Measurements from ENCODE around the gene DYRK4. TPM values are rescaled to one million over a fixed set of nuclear protein-coding genes. Genes with fewer than 3 reads are reported as not detected.

Gene DYRK4
- total RNA-seq, 1 donor from 2014 or later = 20.5 TPM

- no peak overlapping the region for H3K4me3 ChIP-seq
- Mint-ChIP-seq H3K4me1 (peaks cover 27% of the 10 kb centered on the region), H3K4me3 (no peak overlapping the region), H3K27ac (no peak overlapping the region), H3K27me3 (ENCODE audit: insufficient read depth, low read depth) (no peaks in the 10 kb centered on the region), H3K9me3 (no peaks in the 10 kb centered on the region), H3K36me3 (no peaks in the 10 kb centered on the region)
- no peaks in the 10 kb centered on the region for H3K9me3 ChIP-seq (ENCODE audit: low read depth)
- H4K20me1 ChIP-seq (ENCODE audit: low read depth) = peaks cover 5% of the 10 kb centered on the region
- H3K79me2 ChIP-seq (ENCODE audit: low read depth) = no peaks in the 10 kb centered on the region
- H3K27ac ChIP-seq = peak overlapping the region; percentile 61
- peak; percentile 67 for DNase-seq (ENCODE audit: low spot score)
- H3K4me1 ChIP-seq = peaks cover 26% of the 10 kb centered on the region
- H3K9ac ChIP-seq = no peak overlapping the region
- H3F3A ChIP-seq (ENCODE audit: low read depth) = peaks cover 34% of the 10 kb centered on the region
- H3K36me3 ChIP-seq = no peaks in the 10 kb centered on the region
- H3K27me3 ChIP-seq = no peaks in the 10 kb centered on the region
- H3K4me2 ChIP-seq = peak overlapping the region; percentile 72
- no peak for TF ChIP-seq EZH2phosphoT487 (IDR thresholded peaks at IDR 0.05)
- TF ChIP-seq EZH2 (IDR thresholded peaks at IDR 0.05) = no peak
- peak; percentile 47 for TF ChIP-seq CTCF (IDR thresholded peaks at IDR 0.05)
- no peak overlapping the region for H2AFZ ChIP-seq (replicated peaks)
Measured at GRCh38 chr12:4579305-4580102, 17.5 kb downstream of the DYRK4 start.

- Mint-ChIP-seq H3K4me3 (no peak overlapping the region), H3K27me3 (ENCODE audit: insufficient read depth, low read depth) (no peaks in the 10 kb centered on the region)
Measured at GRCh38 chr12:4580281-4580688, 18.3 kb downstream of the DYRK4 start.

GRCh38 chr12:4584281-4584680 lies 22.3 kb downstream of the DYRK4 start:
- Histone ChIP-seq H3K9ac (no peak overlapping the region), H3K36me3 (no peaks in the 10 kb centered on the region), H3K9me3 (ENCODE audit: low read depth) (no peaks in the 10 kb centered on the region), H3K4me3 (no peak overlapping the region), H3F3A (ENCODE audit: low read depth) (peaks cover 31% of the 10 kb centered on the region), H3K27ac (no peak overlapping the region), H3K4me1 (peaks cover 32% of the 10 kb centered on the region), H3K4me2 (no peak overlapping the region), H4K20me1 (ENCODE audit: low read depth) (peaks cover 5% of the 10 kb centered on the region), H3K27me3 (no peaks in the 10 kb centered on the region), H3K79me2 (ENCODE audit: low read depth) (no peaks in the 10 kb centered on the region), H2AFZ (replicated peaks) (no peak overlapping the region)
- H3K4me3 Mint-ChIP-seq = no peak overlapping the region
- no peaks in the 10 kb centered on the region for H3K36me3 Mint-ChIP-seq
- H3K27me3 Mint-ChIP-seq (ENCODE audit: insufficient read depth, low read depth) = no peaks in the 10 kb centered on the region
- peaks cover 25% of the 10 kb centered on the region for H3K4me1 Mint-ChIP-seq
- TF ChIP-seq EZH2phosphoT487 (IDR thresholded peaks at IDR 0.05) (no peak), EZH2 (IDR thresholded peaks at IDR 0.05) (no peak), CTCF (IDR thresholded peaks at IDR 0.05) (no peak)
- no peak overlapping the region for H3K27ac Mint-ChIP-seq
- no peak for DNase-seq (ENCODE audit: low spot score)
- H3K9me3 Mint-ChIP-seq = no peaks in the 10 kb centered on the region

More at GRCh38 chr12:4580281-4580688, 18.3 kb downstream of the DYRK4 start:
- Histone ChIP-seq H3F3A (ENCODE audit: low read depth) (peaks cover 34% of the 10 kb centered on the region), H3K9me3 (ENCODE audit: low read depth) (no peaks in the 10 kb centered on the region), H3K4me1 (peaks cover 26% of the 10 kb centered on the region), H3K4me3 (no peak overlapping the region), H3K27ac (peak overlapping the region; percentile 61), H3K27me3 (no peaks in the 10 kb centered on the region), H3K4me2 (peak overlapping the region; percentile 72), H3K9ac (no peak overlapping the region), H3K79me2 (ENCODE audit: low read depth) (no peaks in the 10 kb centered on the region), H3K36me3 (no peaks in the 10 kb centered on the region), H2AFZ (replicated peaks) (no peak overlapping the region), H4K20me1 (ENCODE audit: low read depth) (peaks cover 5% of the 10 kb centered on the region)
- no peaks in the 10 kb centered on the region for H3K9me3 Mint-ChIP-seq
- H3K4me1 Mint-ChIP-seq = peaks cover 27% of the 10 kb centered on the region
- DNase-seq (ENCODE audit: low spot score) = peak; percentile 87
- H3K36me3 Mint-ChIP-seq = no peaks in the 10 kb centered on the region
- no peak for TF ChIP-seq EZH2phosphoT487 (IDR thresholded peaks at IDR 0.05)
- TF ChIP-seq EZH2 (IDR thresholded peaks at IDR 0.05) = no peak
- H3K27ac Mint-ChIP-seq = peak overlapping the region; percentile 9

- DNase-seq (ENCODE audit: low spot score) = no peak
- H3K27me3 ChIP-seq = no peaks in the 10 kb centered on the region
- no peaks in the 10 kb centered on the region for H3K9me3 ChIP-seq (ENCODE audit: low read depth)
- H3K4me3 ChIP-seq = no peak overlapping the region
- H3K79me2 ChIP-seq (ENCODE audit: low read depth) = no peaks in the 10 kb centered on the region
- TF ChIP-seq EZH2phosphoT487 (IDR thresholded peaks at IDR 0.05) (no peak), CTCF (IDR thresholded peaks at IDR 0.05) (no peak), EZH2 (IDR thresholded peaks at IDR 0.05) (no peak)
- H3K4me3 Mint-ChIP-seq = no peak overlapping the region
- peaks cover 24% of the 10 kb centered on the region for H3F3A ChIP-seq (ENCODE audit: low read depth)
- H3K27ac Mint-ChIP-seq = peak overlapping the region; percentile 52
- no peaks in the 10 kb centered on the region for H3K9me3 Mint-ChIP-seq
- no peaks in the 10 kb centered on the region for H3K27me3 Mint-ChIP-seq (ENCODE audit: insufficient read depth, low read depth)
- H3K36me3 ChIP-seq = no peaks in the 10 kb centered on the region
- peaks cover 26% of the 10 kb centered on the region for H3K4me1 ChIP-seq
- no peak overlapping the region for H3K9ac ChIP-seq
- no peak overlapping the region for H3K4me2 ChIP-seq
- H3K27ac ChIP-seq = no peak overlapping the region
- no peak overlapping the region for H2AFZ ChIP-seq (replicated peaks)
- H4K20me1 ChIP-seq (ENCODE audit: low read depth) = peaks cover 4% of the 10 kb centered on the region
- no peaks in the 10 kb centered on the region for H3K36me3 Mint-ChIP-seq
- H3K4me1 Mint-ChIP-seq = peaks cover 19% of the 10 kb centered on the region
Measured at GRCh38 chr12:4584896-4585295, 22.9 kb downstream of the DYRK4 start.

Measured in neural progenitor cell (in vitro differentiated cells).